SIG-M5 treated with dmso at 0.1 percent for 504 hours (cell line): ENCODE data around the gene KIF4B.
A peak's percentile ranks its signal among the peaks of the same experiment; 100 is the strongest.
"Not testable (repeated sequence)": the region's sequence is repeated elsewhere in the genome, so short reads cannot be mapped to it uniquely, and the experiment has no call there.

Source experiments
- DNase-seq: peaks from one replicate; lab custom pipeline; 2025; ENCODE audit not compliant: unreplicated experiment; lab: John Stamatoyannopoulos, UW

KIF4B gene

DNA sequence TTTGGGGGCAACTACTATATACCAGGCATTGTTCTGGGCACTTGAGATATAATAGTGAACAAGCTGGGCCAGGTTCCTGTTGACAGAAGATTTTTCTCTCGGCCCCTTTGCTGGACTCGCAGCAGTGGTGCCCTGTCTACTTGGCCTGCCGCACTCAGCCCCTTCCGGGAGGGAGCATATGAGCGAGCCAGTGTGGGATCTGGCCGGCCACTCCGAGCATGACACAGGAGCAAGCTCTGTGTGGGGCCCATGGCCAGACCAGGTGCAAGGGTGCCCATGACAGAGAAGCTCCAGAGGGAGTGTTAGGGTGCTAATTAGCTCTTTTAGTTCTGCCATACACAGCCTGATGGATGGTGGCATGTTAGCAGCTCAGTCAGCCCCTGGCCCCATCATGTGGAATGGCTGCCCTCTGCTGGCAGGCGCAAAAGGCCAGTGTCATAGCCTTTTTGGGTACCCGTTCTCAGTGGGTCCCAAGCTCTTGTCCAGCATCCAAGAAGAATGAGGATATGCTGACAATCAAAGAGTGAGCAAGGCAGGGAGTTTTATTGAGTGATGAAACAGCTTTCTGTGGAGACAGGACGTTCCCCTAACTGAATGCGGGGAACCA is 9.3 kb upstream of the KIF4B start:
- DNase-seq = peak; percentile 32

GRCh38 chr5:155006265-155006664 is 7.3 kb upstream of the KIF4B start:
- not testable (repeated sequence) for DNase-seq

DNA sequence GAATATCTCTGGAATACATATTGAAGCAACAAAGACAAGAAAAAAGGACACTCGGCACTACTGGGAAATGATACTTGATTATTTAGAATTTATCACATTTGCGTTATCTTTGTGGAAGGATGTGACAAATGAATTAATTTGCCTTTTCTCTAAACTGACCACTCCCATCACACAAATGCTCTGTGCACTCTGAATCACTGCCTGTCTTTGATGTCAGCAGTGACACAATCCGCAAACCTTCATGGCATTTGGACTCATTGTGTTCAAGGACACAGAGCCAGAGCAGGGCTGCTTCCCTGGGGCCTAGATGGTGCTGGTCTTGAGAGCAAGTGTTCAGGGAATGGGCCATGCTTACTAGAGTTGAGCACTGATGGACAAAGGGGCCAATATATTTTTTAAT is 4.9 kb upstream of the KIF4B start:
- DNase-seq = no peak

GRCh38 chr5:155010881-155011280 is 2.7 kb upstream of the KIF4B start:
- no peak for DNase-seq

- DNase-seq = no peak
Observed at GRCh38 chr5:155015239-155015638, 1.7 kb downstream of the KIF4B start.

GRCh38 chr5:155017610-155018009 is 4.1 kb downstream of the KIF4B start:
- peak; percentile 34 for DNase-seq

- DNase-seq = no peak
Observed at GRCh38 chr5:155019601-155020226, 6.2 kb downstream of the KIF4B start.

DNA sequence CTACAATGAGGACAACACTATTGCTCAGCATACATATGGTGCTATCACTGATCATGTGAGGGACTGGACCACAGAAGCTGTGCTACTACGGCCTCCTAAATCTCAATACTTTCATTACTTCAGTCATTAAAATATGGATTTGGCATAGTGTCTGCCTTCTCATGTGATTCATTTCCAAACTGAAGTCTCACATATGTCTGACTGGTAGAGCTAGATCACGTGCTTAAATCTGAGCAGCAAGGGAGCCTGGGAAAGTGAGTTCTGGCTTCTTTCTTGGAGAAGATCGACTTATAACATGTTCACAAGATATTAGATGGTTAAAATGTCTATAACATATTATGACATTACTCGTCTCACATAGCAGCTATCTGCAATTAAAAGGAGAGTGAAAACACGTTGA is 8.3 kb downstream of the KIF4B start:
- no peak for DNase-seq

GRCh38 chr5:155023320-155023719 is 9.8 kb downstream of the KIF4B start:
- DNase-seq = no peak

GRCh38 chr5:155024015-155024414 is 10.5 kb downstream of the KIF4B start:
- DNase-seq = peak; percentile 8

GRCh38 chr5:155025895-155026294 is 12.3 kb downstream of the KIF4B start:
- DNase-seq = no peak

GRCh38 chr5:155027993-155028629 is 14.6 kb downstream of the KIF4B start:
- peak; percentile 34 for DNase-seq

GRCh38 chr5:155029240-155029639 is 15.7 kb downstream of the KIF4B start:
- no peak for DNase-seq

DNA sequence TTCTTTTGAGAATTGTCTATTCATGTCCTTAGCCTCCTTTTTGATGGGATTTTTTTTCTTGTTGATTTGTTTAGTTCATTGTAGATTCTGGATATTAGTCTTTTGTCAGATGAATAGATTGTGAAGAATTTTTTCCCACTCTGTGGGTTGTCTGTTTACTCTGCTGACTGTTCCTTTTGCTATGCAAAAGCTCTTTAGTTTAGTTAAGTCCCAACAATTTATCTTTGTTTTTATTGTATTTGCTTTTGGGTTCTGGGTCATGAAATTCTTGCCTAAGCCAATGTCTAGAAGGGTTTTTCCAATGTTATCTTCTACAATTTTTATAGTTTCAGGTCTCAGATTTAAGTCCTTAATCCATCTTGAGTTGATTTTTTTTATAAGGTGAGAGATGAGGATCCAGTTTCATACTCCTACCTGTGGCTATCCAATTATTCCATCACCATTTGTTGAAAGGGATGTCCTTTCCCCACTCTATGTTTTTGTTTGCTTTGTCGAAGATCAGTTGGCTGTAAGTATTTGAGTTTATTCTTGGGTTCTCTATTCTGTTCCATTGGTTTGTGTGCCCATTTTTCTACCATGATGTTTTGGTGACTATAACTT is 20.7 kb downstream of the KIF4B start:
- not testable (repeated sequence) for DNase-seq

DNA sequence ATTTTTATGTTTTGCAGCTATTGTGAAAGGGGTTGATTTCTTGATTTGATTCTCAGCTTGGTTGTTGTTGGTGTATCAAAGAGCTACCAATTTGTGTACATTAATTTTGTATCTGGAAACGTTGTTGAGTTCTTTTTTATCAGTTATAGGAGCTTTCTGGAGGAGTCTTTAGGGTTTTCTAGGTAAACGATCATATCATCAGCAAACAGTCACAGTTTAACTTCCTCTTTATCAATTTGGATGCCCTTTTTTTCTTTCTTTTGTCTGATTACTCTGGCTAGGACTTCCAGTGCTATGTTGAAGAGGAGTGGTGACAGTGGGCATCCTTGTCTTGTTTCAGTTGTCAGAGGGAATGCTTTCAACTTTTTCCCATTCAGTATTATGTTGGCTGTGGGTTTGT is 21.5 kb downstream of the KIF4B start:
- not testable (repeated sequence) for DNase-seq

DNA sequence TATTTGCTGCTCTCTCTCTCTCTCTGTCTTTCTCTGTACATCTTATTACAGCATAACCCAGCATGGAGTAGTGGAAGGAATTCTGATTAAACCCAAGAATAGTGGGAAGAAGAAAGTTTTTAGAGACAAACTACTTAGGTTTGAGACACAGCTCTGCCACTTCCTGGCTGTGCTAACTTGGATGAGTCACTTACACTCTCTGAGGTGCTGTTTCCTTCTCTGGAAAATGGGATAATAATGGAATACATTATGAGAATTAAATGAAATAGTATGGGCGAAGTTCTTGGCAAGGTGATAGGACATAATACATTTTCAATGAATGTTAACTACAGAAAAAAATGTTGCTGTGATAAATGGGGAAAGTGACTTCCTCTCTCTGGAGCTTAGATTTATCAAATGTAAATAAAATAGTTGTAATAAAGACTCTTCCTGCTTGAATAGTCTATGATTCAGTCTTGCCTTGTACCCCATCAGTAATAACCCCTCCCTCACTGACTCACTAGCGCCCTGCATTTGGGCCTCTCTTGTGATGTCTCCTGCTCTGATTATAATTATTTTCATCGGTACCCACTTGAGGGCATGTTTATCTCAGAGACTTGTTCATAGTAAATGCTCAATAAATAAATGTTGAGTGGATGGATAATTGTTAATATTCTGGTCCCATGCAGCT is 27.6 kb downstream of the KIF4B start:
- DNase-seq = no peak

DNA sequence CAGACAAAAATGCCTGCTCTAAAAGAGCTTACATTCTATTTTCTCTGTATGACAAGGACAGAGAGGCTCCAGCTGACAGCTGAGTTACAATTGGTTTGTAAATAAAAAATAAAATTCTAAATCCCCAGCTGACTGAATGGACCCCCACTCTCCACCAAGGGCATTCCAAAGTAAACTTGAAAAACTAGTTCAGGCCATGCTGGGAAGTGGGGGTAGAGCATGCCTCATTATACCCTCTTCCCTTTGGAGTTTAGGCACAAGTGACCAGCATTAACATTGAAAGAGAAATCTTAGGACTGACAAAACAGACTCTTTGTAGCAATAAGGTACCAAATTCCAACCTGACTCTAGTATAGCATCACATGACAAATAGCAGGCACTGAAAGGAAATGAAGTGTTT is 31.0 kb downstream of the KIF4B start:
- DNase-seq = no peak

- no peak for DNase-seq
Observed at GRCh38 chr5:155046591-155046990, 33.0 kb downstream of the KIF4B start.

- DNase-seq = no peak
Observed at GRCh38 chr5:155047818-155048217, 34.3 kb downstream of the KIF4B start.

- no peak for DNase-seq
Observed at GRCh38 chr5:155049569-155050383, 36.2 kb downstream of the KIF4B start.
